HuH-7.5 (cell line): ENCODE measurements around the gene NAIF1.
"Not testable (repeated sequence)": the region's sequence is repeated elsewhere in the genome, so short reads cannot be mapped to it uniquely, and the experiment has no call there.

Source experiments
- DNase-seq: peaks from one replicate; pipeline ENCODE4 v3.0.0; 2011; ENCODE audit warnings: low spot score

Gene NAIF1

GRCh38 chr9:128026255-128026772 lies 40.8 kb downstream of the NAIF1 start:
- no peak for DNase-seq

GRCh38 chr9:128025736-128026135 lies 41.4 kb downstream of the NAIF1 start:
- no peak for DNase-seq

GRCh38 chr9:128024761-128025308 lies 42.3 kb downstream of the NAIF1 start:
- no peak for DNase-seq

- not testable (repeated sequence) for DNase-seq
These were observed 43.4 kb downstream of the NAIF1 start for GRCh38 chr9:128023671-128024070.

GRCh38 chr9:128022886-128023285 lies 44.2 kb downstream of the NAIF1 start:
- DNase-seq = no peak

GRCh38 chr9:128021098-128021497 lies 46.0 kb downstream of the NAIF1 start:
- DNase-seq = no peak

- DNase-seq = no peak
These were observed 46.4 kb downstream of the NAIF1 start for GRCh38 chr9:128020692-128021091.

- DNase-seq = no peak
These were observed 51.4 kb downstream of the NAIF1 start for GRCh38 chr9:128015696-128016095.
